Left colon (tissue), 2 donors: Measurements from ENCODE around the gene SRGAP1. TPM values are rescaled to one million over a fixed set of nuclear protein-coding genes. Genes with fewer than 3 reads are reported as not detected.
A peak's percentile ranks its signal among the peaks of the same experiment; 100 is the strongest.
"Not testable (repeated sequence)": the region's sequence is repeated elsewhere in the genome, so short reads cannot be mapped to it uniquely, and the experiment has no call there.

Source experiments
- ATAC-seq: fragments of 200-7000 bp; cut with Tn5 transposase; one replicate; pipeline ENCODE4 v1.9.1; 2020; ENCODE audit warnings: mild to moderate bottlenecking, moderate library complexity
- DNase-seq, 2 donors: peaks; one replicate each; pipeline ENCODE4 v3.0.0-alpha.2; 2020
- intact Hi-C, 2 donors: fragments of 100-400 bp; cut with DNase I in 1 of 2; cut with micrococcal nuclease in 1 of 2; formaldehyde crosslinking; loops; one replicate each; pipeline versions ENCODE4 v1.11.2 to v1.14.0; 2022; cut with DNase I, micrococcal nuclease
- total RNA-seq, 2 donors: library from RNA; stranded (reverse); fragmentation: NEBNext Ultra II Directional; extraction: Animal tissue kit (Norgen Biotek cat#: 25700); gene quantifications; one replicate each; pipeline ENCODE4 v1.2.1, GENCODE V29; 2021
- donor health status: DM: no; HTN: no; CAD: no.
- donor health status: DM: yes; HTN: yes; CAD: no.

SRGAP1 gene
- total RNA-seq, 2 donors from 2014 or later, result 18.6 to 22.7 TPM

DNA sequence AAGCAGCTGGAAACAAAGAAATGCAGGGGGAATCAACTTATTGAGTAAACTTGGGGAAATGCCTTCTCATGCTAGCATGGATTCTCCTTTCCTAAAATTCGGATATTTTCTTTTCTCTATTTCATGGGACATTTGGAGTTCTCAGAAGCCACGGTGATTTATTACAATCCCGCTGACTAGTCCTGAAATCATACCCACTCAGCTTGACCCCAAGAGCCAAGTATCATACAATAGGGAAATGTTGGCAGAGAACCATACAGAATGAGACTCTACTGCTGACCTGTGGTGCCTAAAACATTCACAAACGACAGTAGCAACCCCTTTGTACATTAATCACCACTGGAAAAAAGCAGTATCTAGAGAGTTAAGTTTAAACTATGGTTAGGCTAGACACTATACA lies 265.2 kb downstream of the SRGAP1 start:
- DNase-seq, result no peak
- intact Hi-C loops, result no loop called here
- no peak for ATAC-seq

DNA sequence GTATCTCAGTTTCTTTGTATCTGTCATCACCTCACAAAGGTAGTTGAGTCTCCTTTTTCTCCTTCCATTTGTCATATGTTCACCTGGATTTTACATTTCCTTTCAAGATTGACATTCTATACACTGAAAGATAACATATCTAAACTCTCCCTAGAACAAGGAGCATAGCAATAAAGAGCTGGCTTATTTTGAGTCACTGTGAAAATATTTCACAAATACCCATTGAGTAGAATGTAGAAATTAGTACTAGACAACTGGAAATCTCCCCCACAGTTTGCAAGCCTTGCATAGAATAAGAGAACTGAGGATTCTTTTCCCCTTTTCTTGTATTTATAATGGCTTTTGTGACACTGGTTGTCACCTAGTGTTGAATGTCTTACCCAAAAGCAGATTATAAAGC lies 266.4 kb downstream of the SRGAP1 start:
- intact Hi-C loops, result no loop called here
- no peak for DNase-seq

DNA sequence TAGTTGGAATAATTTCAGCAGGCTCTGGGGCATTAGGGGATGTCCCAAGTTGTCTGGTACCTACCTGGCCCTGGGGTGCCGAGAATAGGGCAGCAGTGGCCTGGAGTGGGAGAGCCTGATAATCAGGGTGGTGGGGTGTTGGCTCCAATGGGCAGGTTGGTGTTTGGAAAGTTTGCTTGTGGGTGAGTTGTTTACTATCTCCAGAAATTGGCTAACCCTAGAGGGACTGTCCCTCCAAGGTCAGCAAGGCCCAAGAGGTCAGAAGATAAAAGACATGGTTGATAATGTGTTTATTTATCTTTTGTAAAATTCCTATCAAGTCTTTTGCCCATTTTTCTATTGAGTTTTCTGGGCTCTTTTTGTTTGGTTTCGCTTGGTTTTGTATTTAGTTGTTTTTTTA lies 272.5 kb downstream of the SRGAP1 start:
- intact Hi-C loops, result no loop called here
- DNase-seq (no peak), ATAC-seq (no peak)

More for the DNA sequence above, 266.4 kb downstream of the SRGAP1 start:
- no peak for ATAC-seq

DNA sequence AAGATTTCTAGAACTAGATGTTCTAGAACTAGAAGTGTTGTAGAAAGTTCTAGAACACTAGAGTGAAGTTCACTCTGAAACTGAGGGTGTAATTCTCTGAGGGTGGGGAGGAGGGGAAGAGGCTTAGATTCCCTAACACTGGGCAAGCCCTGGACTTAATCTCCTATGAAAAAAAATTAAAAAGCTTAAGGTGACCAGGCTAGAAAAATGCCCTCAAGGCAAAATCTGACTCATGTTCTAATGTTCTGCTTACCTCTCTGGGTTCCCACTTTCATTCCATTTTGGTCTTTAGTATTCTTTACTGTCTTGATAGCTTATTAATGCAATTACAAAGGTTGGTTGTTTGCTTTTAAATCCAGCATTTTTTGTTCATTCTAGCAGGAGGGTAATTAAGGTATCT lies 276.1 kb downstream of the SRGAP1 start:
- ATAC-seq, result no peak
- no peak for DNase-seq
- intact Hi-C loops, result no loop called here

DNA sequence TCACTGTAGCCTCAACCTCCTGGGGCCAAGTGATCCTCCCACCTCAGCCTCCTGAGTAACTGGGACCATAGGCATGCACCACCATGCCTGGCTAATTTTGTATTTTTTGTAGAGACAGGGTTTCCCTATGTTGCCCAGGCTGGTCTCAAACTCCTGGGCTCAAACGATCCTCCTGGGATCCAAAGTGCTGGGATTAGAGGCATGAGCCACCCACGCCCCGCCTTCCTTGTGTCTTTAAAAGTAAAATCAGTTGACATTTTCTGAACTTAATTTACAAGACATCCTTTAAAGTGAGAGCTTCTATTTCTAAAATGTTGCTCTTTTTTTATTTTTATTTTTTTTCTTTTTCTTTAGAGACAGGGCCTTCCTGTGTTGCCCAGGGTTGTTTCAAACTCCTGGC lies 276.6 kb downstream of the SRGAP1 start:
- ATAC-seq, intact Hi-C loops: not testable (repeated sequence)

DNA sequence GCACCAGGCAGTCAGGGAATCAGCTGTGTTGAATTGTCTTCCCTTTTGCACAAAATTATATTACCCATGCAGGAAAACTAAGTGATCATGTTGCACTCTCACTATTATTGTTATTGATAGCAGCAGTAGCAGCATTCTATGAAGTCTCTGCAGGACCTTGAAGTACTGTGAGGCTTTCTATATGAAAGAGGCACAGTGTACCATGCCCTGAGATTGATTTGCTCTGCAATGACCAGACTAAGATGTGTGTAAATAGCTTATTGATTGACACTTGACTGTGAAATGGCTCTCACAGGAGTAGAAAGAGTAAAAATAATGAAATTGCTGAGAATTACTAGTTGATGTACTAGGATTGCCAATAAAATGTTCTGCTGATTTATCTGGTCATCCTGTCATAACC lies 277.7 kb downstream of the SRGAP1 start:
- ATAC-seq (no peak), DNase-seq (no peak)
- intact Hi-C loops, result no loop called here

More for the DNA sequence above, 276.6 kb downstream of the SRGAP1 start:
- not testable (repeated sequence) for DNase-seq

DNA sequence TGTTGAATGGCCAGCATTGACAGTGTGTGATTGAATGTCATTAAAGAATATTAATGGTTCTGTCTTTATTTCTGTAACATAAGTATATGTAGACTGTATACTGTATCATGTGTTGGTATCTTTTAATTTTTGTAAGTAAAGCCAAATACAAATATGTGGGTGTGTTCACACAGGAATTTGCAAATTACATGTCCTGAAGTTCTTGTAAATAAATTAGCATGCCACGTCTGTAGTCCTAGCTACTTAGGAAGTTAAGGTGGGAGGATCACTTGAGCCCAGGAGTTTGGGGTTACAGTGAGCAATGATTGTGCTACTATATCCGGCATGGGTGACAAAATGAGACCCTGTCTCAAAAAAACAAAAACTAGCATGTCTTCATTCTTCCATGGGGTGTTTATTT lies 278.5 kb downstream of the SRGAP1 start:
- no peak for ATAC-seq

DNA sequence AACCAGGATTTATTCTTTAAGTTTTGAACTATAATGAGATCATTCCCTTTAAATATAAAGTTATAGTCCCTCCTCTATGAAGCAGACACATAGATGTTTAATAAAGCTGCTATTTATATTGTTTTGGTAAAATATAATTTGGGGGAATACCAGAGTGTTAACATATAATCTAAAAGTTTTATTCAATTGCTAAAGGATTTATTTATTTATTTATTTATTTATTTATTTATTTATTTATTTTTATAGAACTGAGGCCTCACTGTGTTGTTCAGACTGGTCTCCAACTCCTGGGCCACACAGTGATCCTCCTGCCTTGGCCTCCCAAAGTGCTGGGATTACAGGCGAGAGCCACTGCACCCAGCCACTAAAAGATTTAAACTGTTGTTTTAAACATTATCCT lies 278.9 kb downstream of the SRGAP1 start:
- DNase-seq (no peak), ATAC-seq (no peak)
- intact Hi-C loops, result no loop called here

More for the DNA sequence above, 278.5 kb downstream of the SRGAP1 start:
- intact Hi-C loops, result no loop called here
- no peak for DNase-seq

DNA sequence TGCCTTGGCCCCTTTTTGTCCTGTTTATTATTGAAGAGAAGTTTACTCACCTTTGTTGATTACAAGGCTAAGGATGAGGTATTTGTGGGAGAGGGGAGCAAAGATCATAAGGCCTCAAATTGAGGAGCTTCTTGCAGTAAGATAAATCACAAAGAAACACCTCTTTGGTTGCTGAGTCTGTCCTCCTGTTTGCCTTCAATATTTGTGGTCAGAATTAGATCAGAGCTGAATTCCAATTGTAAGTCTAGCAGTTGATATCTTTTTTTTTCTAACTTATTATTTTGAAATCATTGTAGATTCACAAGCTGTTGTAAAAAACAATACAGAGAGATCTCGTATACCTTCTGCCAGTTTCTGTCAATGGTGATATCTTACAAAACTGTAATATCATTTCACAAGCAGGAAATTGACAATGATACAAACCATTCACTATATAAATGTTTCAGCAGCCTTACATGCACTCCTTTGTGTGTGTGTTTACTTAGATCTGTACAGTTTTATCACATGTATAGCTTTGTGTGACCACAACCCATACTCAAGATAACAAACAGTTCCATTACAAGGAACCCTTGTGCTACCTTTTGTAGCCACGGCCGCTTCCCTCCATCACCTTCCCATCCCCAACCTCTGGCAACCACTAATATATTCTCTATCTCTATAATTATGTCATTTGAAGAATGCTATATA lies 280.2 kb downstream of the SRGAP1 start:
- DNase-seq, result no peak
- intact Hi-C loops, result no loop called here
- ATAC-seq, result peak; percentile 54

DNA sequence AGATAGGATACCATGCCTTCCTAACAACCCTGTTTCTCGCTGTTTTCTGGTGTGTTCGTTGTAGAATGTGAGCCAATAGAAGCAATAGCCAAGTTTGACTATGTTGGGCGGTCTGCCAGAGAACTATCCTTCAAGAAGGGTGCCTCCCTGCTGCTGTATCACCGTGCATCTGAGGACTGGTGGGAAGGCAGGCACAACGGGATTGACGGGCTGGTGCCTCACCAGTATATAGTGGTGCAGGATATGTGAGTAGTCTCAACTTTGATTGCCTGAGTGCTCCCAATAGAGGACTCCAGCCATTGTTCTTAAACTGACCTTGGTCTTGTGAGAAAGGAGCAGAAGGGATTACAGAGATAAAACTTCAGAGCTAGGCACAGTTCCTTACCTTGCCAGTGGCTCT lies 281.4 kb downstream of the SRGAP1 start:
- intact Hi-C loops, result no loop called here
- DNase-seq, result no peak

DNA sequence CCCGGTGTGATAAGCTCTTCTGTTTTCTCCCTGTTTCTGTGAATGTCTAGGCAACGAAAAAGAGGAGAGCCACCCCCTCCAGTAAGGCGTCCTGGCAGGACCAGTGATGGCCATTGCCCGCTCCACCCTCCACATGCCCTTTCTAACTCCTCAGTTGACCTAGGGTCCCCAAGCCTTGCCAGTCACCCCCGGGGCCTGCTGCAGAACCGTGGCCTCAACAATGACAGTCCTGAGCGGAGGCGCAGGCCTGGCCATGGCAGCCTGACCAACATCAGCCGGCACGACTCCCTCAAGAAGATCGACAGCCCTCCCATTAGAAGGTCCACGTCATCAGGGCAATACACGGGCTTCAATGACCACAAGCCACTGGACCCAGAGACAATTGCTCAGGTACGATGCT lies 283.3 kb downstream of the SRGAP1 start:
- no peak for ATAC-seq
- no peak for DNase-seq
- intact Hi-C loops, result no loop called here

More for the DNA sequence above, 281.4 kb downstream of the SRGAP1 start:
- ATAC-seq, result no peak

DNA sequence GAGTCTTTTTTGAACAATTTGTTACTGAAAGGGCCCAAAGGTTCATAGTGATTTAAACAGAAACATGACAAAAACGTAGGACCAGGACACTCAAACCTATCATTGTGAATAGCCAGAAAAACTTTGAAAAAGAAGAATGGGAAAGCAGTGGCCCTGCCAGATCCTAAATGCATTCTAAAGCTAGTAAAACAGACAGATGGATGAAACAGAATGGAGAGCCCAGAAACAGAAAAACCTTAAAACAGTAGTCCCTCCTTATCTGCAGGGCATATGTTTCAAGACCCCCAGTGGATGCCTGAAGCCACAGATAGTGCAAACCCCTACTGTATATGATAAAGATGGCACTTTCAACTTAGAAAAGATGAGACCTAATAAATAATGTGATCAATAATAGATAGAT lies 283.9 kb downstream of the SRGAP1 start:
- DNase-seq (no peak), ATAC-seq (no peak)
- intact Hi-C loops, result no loop called here

DNA sequence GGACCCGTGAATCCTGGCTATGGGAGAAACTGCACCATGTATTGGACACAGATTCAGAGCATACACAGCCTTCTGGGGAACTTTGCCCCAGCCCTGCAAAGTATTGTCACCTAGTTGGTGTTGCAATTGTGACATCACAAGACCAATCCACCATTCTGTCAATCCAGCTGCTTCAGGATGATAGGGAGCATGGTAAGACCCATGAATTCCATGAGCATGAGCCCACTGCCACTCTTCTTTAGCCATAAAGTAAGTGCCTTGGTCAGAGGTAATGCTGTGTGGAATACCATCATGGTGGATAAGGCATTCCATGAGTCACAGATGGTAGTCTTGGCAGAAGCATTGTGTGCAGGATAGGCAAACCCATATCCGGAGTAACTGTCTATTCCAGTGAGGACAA lies 286.0 kb downstream of the SRGAP1 start:
- intact Hi-C loops, DNase-seq, ATAC-seq: not testable (repeated sequence)

DNA sequence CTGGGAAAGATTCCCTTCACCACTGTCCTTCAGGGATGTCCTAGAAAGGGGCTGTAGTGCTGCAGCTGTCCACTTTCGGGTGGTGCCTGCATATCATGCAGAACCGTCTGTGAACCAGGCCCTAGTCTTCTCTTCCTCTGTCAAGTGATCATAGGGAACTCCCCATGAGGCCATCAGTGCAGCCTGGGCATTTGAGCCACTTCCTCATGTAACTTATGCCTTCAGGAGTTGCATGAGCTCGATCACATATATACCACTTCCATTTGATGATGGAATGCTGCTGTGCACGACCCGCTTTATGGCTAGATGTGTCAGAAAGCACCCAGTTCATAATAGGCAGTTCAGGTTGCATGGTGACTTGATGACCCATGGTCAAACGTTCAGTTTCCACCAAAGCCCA lies 287.0 kb downstream of the SRGAP1 start:
- ATAC-seq, DNase-seq, intact Hi-C loops: not testable (repeated sequence)

DNA sequence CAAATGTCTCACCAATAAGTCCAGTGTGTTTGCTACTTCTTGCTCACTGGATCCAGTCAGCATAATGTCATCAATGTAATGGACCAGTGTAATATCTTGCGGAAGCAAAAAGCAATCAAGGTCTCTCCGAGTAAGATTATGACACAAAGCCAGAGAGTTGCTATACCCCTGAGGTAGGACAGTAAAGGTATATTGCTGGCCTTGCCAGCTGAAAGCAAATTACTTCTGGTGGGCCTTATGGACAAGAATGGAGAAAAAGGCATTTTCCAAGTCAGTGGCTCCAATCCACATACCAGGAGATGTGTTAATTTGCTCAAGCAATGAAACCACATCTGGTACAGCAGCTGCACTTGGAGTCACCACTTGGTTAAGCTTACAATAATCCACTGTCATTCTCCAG lies 288.2 kb downstream of the SRGAP1 start:
- ATAC-seq, DNase-seq, intact Hi-C loops: not testable (repeated sequence)

DNA sequence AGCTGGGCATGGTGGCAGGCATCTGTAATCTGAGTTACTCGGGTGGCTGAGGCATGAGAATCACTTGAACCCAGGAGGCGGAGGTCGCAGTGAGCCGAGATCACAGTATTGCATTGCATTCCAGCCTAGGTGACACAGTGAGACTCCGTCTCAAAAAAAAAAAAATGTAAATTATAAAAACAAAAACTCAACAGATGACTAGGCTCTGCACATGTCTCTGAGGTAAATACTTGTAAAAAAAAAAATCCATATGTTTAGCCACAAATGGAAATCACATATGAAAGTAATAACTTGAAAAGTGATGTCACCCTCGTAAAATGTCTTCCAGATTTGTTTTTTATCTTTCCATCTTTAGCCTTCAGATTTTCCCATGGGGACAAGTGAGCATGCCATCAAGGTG lies 292.6 kb downstream of the SRGAP1 start:
- intact Hi-C loops, result no loop called here
- DNase-seq, result no peak
- no peak for ATAC-seq

DNA sequence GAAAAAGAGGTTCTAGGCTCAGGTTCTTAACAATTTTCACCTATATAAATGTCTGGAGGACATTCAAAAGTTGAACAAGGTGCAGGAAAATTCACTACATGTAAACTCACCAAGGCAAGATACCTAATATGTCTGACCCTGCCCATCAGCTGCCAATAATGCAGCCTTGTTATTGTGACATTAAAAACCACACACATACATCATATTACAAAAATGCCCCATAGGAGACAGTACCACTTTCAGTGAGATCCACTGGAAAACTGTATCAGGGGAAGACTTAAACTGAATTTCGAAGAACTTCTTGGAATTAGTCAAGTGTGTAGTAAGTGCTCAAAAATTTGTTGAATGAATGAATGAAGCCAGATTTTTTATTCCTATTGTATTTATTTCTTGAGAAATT lies 294.5 kb downstream of the SRGAP1 start:
- DNase-seq (no peak), ATAC-seq (no peak)
- intact Hi-C loops, result no loop called here

DNA sequence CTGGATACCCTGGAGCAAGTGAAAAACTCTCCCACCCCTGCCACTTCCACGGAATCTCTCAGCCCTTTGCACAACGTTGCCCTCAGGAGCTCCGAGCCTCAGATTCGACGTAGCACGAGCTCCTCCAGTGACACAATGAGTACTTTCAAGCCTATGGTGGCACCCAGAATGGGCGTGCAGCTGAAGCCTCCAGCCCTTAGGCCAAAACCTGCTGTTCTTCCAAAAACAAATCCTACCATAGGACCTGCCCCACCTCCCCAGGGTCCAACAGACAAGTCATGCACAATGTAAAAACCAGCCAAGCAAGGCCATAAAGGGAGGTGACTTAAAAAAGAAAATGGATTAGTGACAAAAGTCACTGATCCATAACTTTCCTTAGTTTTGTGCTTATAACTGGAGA lies 297.9 kb downstream of the SRGAP1 start:
- DNase-seq (no peak), ATAC-seq (no peak)
- intact Hi-C loops, result no loop called here

DNA sequence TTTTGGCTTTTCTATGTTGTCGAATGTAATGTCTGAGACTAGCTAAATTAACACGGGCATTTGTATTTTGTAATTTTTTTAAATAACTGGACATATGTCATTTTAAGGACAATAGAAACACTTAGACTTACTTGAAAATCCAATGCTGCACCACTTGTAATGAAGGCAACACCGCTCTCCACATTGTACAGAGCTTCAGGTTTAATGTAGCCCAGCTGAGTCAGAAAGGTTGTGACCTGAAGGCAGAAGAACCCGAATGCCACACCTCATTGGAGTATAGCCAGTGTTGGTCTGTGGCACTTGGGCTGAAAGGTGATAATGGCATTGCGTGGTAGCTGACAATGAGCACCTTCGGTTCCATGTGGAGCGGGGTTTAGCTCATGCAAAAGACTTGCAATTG lies 298.3 kb downstream of the SRGAP1 start:
- intact Hi-C loops, result no loop called here
- DNase-seq, result no peak
- ATAC-seq, result no peak

DNA sequence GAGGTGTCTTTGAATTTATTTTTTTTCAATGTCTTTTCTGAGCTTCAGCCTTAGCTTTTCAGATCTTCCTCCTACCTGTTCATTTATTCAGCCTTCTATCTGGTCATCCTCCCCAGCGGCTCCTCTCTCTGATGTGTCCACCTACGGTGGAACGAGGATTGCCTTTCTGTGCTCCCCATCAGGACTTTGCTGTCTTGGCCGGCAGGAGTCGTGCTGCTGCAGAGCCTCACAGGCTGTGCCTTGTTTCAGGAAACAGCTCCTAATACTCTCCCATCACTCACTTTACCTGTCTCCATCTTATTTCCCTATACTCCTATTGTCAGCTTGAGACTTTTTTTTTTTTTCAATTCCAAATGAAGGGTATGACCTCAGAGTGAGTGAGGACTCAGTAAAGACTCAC lies 300.7 kb downstream of the SRGAP1 start:
- DNase-seq, result no peak
- intact Hi-C loops, result no loop called here
- ATAC-seq, result no peak

DNA sequence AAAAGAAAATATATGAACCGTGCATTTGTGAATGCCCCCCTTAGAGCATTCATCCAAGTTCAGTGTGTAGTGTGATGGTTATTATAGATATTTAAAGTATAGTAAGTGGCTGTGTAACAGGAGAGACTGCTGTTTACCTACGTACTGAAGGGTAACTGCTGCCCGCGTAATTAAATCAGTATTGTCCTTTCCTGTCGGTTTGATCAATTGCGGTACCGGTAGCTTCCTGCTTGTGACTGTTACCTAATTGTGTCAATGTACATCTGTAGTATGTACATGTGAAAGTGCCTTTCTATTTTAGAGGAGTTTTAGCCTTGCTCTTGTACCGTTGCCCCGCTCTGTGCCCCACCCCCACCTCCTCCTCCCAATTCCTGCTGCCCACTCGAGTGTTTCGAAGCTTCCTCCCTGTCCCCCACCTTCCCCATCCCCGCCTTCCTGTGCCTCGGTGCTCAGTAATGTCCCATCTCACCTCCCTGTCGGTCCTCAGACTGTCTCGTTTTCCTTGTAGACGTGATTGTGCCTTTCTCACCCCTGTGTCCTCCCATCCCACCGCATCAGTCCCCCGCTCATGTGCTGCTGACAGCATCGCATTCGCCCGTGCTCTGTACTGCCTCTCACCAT lies 302.6 kb downstream of the SRGAP1 start:
- no peak for ATAC-seq
- DNase-seq, result no peak
- intact Hi-C loops, result no loop called here
